ENCODE results near the gene ZP1. TPM values are rescaled to one million over a fixed set of nuclear protein-coding genes. Genes with fewer than 3 reads are reported as not detected.

ZP1 gene
- total and polyA plus RNA-seq, 2 of the 13 experiments (the other 11 are each of a cell fraction or from before 2014, with no cell fraction given), result 0.16 TPM; not detected in 1

DNA sequence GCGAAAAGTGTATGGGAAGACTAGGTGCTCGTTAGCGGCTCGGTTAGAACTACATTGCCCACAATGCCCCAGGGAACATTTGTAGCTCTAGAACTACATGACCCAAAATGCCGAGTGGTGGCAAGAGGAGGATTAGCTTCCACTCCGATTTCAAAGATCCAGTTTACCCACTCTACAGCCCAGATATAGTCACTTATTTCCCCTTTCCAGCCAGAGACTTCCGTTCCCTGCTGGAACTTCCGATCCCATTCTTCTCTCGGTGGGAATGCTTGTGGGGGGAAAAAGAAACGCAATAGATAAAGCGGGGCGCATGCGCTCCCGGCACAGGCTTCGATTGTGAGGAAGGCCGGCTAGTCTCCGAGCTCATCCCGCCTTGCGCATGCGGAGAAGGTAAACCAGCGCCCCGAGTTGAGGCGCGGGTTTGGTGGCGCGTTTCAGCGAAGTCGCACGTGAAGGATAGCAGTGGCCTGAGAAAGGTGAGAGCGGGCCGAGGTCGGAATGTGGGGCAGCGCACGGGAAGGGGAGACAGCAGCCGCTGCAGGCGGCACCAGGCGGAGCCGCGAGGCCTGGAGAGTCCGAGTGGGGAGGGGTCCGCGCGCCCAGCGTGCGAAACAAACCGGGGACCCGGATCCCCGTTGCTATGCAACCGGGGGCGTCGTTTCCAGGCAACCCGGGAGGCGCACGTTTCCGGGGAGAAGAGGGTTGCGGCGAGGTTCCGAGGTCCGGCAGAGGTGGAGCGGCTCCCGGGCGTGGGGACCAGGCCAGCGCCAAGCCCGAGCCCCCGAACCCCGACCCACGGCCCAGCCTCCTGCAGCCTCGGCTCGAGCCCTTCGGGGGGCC lies 46.7 kb downstream of the ZP1 start, which contains the start of gene TMEM109 (continued):
- TF ChIP-seq, protein P1, sequence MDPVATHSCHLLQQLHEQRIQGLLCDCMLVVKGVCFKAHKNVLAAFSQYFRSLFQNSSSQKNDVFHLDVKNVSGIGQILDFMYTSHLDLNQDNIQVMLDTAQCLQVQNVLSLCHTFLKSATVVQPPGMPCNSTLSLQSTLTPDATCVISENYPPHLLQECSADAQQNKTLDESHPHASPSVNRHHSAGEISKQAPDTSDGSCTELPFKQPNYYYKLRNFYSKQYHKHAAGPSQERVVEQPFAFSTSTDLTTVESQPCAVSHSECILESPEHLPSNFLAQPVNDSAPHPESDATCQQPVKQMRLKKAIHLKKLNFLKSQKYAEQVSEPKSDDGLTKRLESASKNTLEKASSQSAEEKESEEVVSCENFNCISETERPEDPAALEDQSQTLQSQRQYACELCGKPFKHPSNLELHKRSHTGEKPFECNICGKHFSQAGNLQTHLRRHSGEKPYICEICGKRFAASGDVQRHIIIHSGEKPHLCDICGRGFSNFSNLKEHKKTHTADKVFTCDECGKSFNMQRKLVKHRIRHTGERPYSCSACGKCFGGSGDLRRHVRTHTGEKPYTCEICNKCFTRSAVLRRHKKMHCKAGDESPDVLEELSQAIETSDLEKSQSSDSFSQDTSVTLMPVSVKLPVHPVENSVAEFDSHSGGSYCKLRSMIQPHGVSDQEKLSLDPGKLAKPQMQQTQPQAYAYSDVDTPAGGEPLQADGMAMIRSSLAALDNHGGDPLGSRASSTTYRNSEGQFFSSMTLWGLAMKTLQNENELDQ (CRISPR knock-in tag; IDR thresholded peaks at IDR 0.05; ENCODE audit: borderline replicate concordance), result no peak
- TF ChIP-seq CBX1 (IDR thresholded peaks at IDR 0.05; ENCODE audit: low read depth), result no peak
- no peak for TF ChIP-seq TCF7 (IDR thresholded peaks at IDR 0.05; ENCODE audit: low read depth)
- TF ChIP-seq, protein P2, sequence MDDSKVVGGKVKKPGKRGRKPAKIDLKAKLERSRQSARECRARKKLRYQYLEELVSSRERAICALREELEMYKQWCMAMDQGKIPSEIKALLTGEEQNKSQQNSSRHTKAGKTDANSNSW (CRISPR knock-in tag; IDR thresholded peaks at IDR 0.05; ENCODE audit: borderline replicate concordance), result peak; percentile 69
- no peak for TF ChIP-seq ZNF124 (CRISPR knock-in tag; IDR thresholded peaks at IDR 0.05)
- no peak for TF ChIP-seq HOXD1 (CRISPR knock-in tag; IDR thresholded peaks at IDR 0.05)
- no peak for TF ChIP-seq ELF4 (CRISPR knock-in tag; IDR thresholded peaks at IDR 0.05; ENCODE audit: borderline replicate concordance)
- TF ChIP-seq SKI (IDR thresholded peaks at IDR 0.05; ENCODE audit: partially characterized antibody), result no peak
- TF ChIP-seq ZNF891 (CRISPR knock-in tag; IDR thresholded peaks at IDR 0.05), result peak; percentile 73; the same call in 1 of the 2 replicates
- no peak for TF ChIP-seq KDM3A (CRISPR knock-in tag; IDR thresholded peaks at IDR 0.05; ENCODE audit: low read depth)
- TF ChIP-seq, protein P3, sequence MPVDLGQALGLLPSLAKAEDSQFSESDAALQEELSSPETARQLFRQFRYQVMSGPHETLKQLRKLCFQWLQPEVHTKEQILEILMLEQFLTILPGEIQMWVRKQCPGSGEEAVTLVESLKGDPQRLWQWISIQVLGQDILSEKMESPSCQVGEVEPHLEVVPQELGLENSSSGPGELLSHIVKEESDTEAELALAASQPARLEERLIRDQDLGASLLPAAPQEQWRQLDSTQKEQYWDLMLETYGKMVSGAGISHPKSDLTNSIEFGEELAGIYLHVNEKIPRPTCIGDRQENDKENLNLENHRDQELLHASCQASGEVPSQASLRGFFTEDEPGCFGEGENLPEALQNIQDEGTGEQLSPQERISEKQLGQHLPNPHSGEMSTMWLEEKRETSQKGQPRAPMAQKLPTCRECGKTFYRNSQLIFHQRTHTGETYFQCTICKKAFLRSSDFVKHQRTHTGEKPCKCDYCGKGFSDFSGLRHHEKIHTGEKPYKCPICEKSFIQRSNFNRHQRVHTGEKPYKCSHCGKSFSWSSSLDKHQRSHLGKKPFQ (CRISPR knock-in tag; IDR thresholded peaks at IDR 0.05; ENCODE audit: insufficient replicate concordance), result no peak
- TF ChIP-seq ARHGAP35 (CRISPR knock-in tag; IDR thresholded peaks at IDR 0.05; ENCODE audit: borderline replicate concordance), result 0 out of 2 replicates have a peak, but pooled peaks have one; percentile 28
- no peak for TF ChIP-seq RBM22 (optimal IDR thresholded peaks at IDR 0.05; ENCODE audit: low read length)
- TF ChIP-seq ATAD3A (CRISPR knock-in tag; IDR thresholded peaks at IDR 0.05), result no peak
- TF ChIP-seq ZNF773 (CRISPR knock-in tag; IDR thresholded peaks at IDR 0.05; ENCODE audit: borderline replicate concordance), result no peak; the same call in 1 of the 2 replicates
- no peak for TF ChIP-seq MZF1 (CRISPR knock-in tag; IDR thresholded peaks at IDR 0.05; ENCODE audit: borderline replicate concordance)
- TF ChIP-seq GATAD2A (CRISPR knock-in tag; IDR thresholded peaks at IDR 0.05), result no peak
- TF ChIP-seq ZSCAN29 (CRISPR knock-in tag; conservative IDR thresholded peaks at IDR 0.05), result no peak
- TF ChIP-seq HOXA3 (CRISPR knock-in tag; IDR thresholded peaks at IDR 0.05), result peak; percentile 54; the same call in 1 of the 2 replicates
- TF ChIP-seq RFX3 (CRISPR knock-in tag; IDR thresholded peaks at IDR 0.05), result no peak
- TF ChIP-seq, protein P4, sequence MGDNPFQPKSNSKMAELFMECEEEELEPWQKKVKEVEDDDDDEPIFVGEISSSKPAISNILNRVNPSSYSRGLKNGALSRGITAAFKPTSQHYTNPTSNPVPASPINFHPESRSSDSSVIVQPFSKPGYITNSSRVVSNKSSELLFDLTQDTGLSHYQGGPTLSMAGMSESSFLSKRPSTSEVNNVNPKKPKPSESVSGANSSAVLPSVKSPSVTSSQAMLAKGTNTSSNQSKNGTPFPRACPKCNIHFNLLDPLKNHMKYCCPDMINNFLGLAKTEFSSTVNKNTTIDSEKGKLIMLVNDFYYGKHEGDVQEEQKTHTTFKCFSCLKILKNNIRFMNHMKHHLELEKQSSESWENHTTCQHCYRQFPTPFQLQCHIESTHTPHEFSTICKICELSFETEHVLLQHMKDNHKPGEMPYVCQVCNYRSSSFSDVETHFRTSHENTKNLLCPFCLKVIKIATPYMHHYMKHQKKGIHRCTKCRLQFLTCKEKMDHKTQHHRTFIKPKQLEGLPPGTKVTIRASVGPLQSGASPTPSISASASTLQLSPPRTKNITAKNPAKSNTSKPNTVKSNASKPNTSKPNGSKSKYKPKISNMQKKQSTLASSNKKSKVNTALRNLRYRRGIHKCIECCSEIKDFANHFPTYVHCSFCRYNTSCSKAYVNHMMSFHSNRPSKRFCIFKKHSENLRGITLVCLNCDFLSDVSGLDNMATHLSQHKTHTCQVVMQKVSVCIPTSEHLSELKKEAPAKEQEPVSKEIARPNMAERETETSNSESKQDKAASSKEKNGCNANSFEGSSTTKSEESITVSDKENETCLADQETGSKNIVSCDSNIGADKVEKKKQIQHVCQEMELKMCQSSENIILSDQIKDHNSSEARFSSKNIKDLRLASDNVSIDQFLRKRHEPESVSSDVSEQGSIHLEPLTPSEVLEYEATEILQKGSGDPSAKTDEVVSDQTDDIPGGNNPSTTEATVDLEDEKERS (CRISPR knock-in tag; IDR thresholded peaks at IDR 0.05), result 0 out of 2 replicates have a peak, but pooled peaks have one; percentile 19
- peak; percentile 81; the same call in 1 of the 2 replicates for TF ChIP-seq ZNF788 (CRISPR knock-in tag; IDR thresholded peaks at IDR 0.05; ENCODE audit: borderline replicate concordance)
